GM21367 (cell line): ENCODE results near the gene ACOX1.

Experiments used
- ATAC-seq: cut with Tn5 transposase; IDR thresholded peaks from one replicate; pipeline ENCODE4 v1.9.1; 2021; ENCODE audit not compliant: unreplicated experiment

ACOX1 gene

DNA sequence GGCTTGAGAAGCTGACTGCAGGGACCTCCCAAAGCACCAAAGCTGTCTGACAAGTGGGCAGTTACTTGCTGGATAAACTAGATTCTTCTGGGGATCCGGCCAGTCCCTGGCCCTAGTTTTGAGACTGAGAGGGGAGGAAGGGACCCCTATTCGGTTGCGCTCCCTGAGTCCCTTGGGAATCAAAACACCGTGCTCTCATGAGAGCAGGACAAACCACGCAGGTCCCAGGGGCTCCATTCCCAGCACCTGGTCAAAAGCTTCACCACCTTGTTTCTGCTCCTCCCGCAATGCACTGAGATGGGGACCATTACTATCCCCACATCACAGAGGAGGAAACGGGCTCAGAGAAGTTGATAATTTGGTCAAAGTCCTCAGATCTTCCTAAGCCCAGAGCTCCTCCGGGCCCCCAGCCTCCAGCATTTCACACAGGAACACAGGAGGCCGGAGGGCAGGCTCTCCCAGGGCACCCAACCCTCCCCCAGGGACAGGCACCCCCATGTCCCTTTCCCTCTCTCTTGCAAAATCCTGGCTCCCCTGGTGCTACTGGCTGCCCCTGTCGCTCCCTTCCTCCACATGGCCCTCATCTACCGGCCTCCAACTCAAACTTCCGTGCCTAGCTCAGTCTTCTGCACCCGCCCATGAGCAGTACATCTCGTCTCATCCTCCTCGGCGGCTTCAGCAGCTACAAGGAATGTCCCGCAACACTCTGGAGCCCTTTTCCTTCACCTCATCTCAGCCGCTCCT is 85.5 kb downstream of the ACOX1 start:
- ATAC-seq, result no peak

GRCh38 chr17:75892556-75893224 is 86.3 kb downstream of the ACOX1 start:
- no peak for ATAC-seq

GRCh38 chr17:75891605-75892555 is 87.1 kb downstream of the ACOX1 start:
- ATAC-seq, result no peak
